Activated CD8-positive, alpha-beta T cell treated with anti-CD3 and anti-CD28 coated beads for 36 hours (primary cell): ENCODE data around the gene VAPB. TPM values are rescaled to one million over a fixed set of nuclear protein-coding genes. Genes with fewer than 3 reads are reported as not detected.

Source experiments
- ATAC-seq: fragments of 200-7000 bp; cut with Tn5 transposase; one replicate; pipeline ENCODE4 v1.10.0; 2021; ENCODE audit warnings: mild to moderate bottlenecking, moderate library complexity
- CTCF ChIA-PET: fragments of 350-600 bp; sonication (Branson Sonifier 250); formaldehyde crosslinking; loops from one replicate; lab custom pipeline; 2021; ENCODE audit warnings: antibody characterized with exemption; lab: Charles Lee
- POLR2A ChIA-PET: fragments of 350-600 bp; sonication (Branson Sonifier 250); formaldehyde crosslinking; loops from one replicate; lab custom pipeline; 2021; ENCODE audit warnings: antibody characterized with exemption; lab: Charles Lee
- DNase-seq: peaks from one replicate; pipeline ENCODE4 v3.0.0-alpha.2; 2020
- H3K27ac Mint-ChIP-seq: one replicate; pipeline ENCODE4 v1.8.0; 2021; ENCODE audit warnings: mild to moderate bottlenecking, mixed read lengths
- H3K27me3 Mint-ChIP-seq: one replicate; pipeline ENCODE4 v1.8.0; 2021; ENCODE audit warnings: mixed read lengths
- H3K36me3 Mint-ChIP-seq: one replicate; pipeline ENCODE4 v1.8.0; 2021; ENCODE audit warnings: low read depth, mixed read lengths
- H3K4me1 Mint-ChIP-seq: one replicate; pipeline ENCODE4 v1.8.0; 2021; ENCODE audit warnings: low read depth, mixed read lengths
- H3K4me3 Mint-ChIP-seq: one replicate; pipeline ENCODE4 v1.8.0; 2021; ENCODE audit warnings: mild to moderate bottlenecking, moderate library complexity, mixed read lengths
- H3K9me3 Mint-ChIP-seq: one replicate; pipeline ENCODE4 v1.8.0; 2021; ENCODE audit warnings: mixed read lengths
- intact Hi-C: fragments of 100-400 bp; cut with micrococcal nuclease; formaldehyde crosslinking; loops from one replicate; pipeline ENCODE4 v1.10.0; 2022
- total RNA-seq, 2 experiments: library from RNA; stranded (reverse); gene quantifications; one replicate each; pipeline ENCODE4 v1.2.3, GENCODE V29; 2021
- TF ChIP-seq, protein P1 (sequence below): fragments of 200-600 bp; IDR thresholded peaks from one replicate; pipeline ENCODE4 v1.8.0; 2022; ENCODE audit warnings: antibody characterized with exemption, mild to moderate bottlenecking

The VAPB gene
- total RNA-seq, 2 experiments from 2014 or later, result 46.3 to 46.8 TPM

DNA sequence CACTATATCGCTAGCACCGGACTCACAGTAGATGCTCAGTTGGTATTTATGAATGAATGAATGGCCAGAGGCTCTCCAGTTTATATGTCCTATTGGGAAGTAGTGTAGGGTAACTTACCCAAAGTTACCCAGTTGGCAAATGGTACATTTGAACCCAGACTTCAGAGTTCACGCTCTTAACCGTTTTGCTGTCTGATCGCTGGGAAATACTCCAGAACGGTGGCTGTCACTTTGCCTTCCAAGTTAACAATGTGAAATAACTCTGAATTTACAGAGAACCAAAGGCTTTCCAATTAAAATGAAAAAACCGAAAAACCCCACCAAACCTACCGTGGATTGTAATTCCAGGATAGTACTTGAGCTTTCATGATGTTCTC lies 1.6 kb downstream of the VAPB start:
- intact Hi-C loops, result loop anchor here (5.0 kb wide), 1 partner anchor 83 kb away; the partner anchor contains the start of gene RAB22A
- CTCF ChIA-PET, result no interaction called here
- H3K4me1 Mint-ChIP-seq, result peaks cover 46% of the 10 kb centered on the region

DNA sequence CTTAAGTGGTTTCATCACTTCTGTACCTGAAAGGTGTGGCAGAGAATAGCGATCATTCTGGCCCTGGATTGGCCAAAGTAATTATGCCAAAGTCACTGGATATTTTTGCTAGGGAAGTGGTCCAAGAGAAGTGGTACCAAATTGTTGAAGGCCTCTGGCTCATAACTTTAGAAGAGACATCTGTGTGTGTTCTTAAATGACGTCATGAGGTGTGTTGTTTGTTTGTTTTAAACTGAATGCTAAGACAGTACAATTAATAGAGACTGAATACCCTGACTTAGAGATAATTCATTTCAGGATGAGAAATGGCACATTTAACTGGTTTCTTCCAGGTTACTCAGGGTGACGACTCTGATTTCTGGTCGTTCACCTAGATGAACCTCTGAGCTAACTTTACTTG lies 3.3 kb downstream of the VAPB start:
- H3K27ac Mint-ChIP-seq, result peak overlapping the region; percentile 39
- no peak for DNase-seq
- intact Hi-C loops, result loop anchor here (5.0 kb wide), 1 partner anchor 85 kb away; the partner anchor contains the start of gene RAB22A
- H3K36me3 Mint-ChIP-seq, result peaks cover 52% of the 10 kb centered on the region
- H3K4me3 Mint-ChIP-seq, result peak overlapping the region; percentile 25
- ATAC-seq, result no peak
- H3K27me3 Mint-ChIP-seq, result no peaks in the 10 kb centered on the region
- no peaks in the 10 kb centered on the region for H3K9me3 Mint-ChIP-seq
- ChIA-PET CTCF (no interaction called here), POLR2A (no interaction called here)
- TF ChIP-seq, protein P1, sequence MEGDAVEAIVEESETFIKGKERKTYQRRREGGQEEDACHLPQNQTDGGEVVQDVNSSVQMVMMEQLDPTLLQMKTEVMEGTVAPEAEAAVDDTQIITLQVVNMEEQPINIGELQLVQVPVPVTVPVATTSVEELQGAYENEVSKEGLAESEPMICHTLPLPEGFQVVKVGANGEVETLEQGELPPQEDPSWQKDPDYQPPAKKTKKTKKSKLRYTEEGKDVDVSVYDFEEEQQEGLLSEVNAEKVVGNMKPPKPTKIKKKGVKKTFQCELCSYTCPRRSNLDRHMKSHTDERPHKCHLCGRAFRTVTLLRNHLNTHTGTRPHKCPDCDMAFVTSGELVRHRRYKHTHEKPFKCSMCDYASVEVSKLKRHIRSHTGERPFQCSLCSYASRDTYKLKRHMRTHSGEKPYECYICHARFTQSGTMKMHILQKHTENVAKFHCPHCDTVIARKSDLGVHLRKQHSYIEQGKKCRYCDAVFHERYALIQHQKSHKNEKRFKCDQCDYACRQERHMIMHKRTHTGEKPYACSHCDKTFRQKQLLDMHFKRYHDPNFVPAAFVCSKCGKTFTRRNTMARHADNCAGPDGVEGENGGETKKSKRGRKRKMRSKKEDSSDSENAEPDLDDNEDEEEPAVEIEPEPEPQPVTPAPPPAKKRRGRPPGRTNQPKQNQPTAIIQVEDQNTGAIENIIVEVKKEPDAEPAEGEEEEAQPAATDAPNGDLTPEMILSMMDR, result no peak
- H3K4me1 Mint-ChIP-seq, result peaks cover 60% of the 10 kb centered on the region

More for the DNA sequence above, 1.6 kb downstream of the VAPB start:
- POLR2A ChIA-PET, result interaction anchor here (1.0 to 3.9 kb wide), 2 partner anchors 9 to 14 kb away, joined by 4 to 20 read pairs; no protein-coding TSS in a partner anchor
- H3K27ac Mint-ChIP-seq, result peak overlapping the region; percentile 97
- no peak for ATAC-seq
- H3K36me3 Mint-ChIP-seq, result peaks cover 46% of the 10 kb centered on the region
- DNase-seq, result no peak
- H3K9me3 Mint-ChIP-seq, result no peaks in the 10 kb centered on the region
- H3K27me3 Mint-ChIP-seq, result no peaks in the 10 kb centered on the region
- peak overlapping the region; percentile 94 for H3K4me3 Mint-ChIP-seq
- TF ChIP-seq, protein P1, result no peak

DNA sequence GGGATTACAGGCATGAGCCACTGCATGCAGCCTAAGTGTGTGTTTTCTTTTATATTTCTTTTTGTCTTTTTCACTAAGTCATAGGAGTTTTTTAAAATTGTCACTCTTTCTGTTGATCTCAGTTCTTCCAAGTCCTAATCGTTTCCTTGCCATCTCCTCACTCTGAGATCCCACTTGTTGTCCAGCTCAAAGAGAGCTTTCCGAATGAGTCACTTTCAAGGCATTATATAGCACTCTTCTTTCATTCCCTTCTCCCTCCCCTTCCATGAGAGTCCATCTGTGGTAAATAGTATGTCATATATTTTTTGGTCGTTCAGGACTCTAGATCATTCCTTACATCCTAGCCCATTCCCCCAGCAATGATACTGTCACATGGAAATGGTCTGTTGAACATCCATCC lies 4.3 kb downstream of the VAPB start:
- POLR2A ChIA-PET, result no interaction called here
- ATAC-seq (no peak), DNase-seq (no peak)
- H3K27me3 Mint-ChIP-seq, result no peaks in the 10 kb centered on the region
- H3K9me3 Mint-ChIP-seq, result no peaks in the 10 kb centered on the region
- CTCF ChIA-PET, result interaction anchor here (1.1 to 1.2 kb wide), 2 partner anchors 54 to 159 kb away, joined by 3 read pairs; no protein-coding TSS in a partner anchor
- H3K36me3 Mint-ChIP-seq, result peaks cover 58% of the 10 kb centered on the region
- peak overlapping the region; percentile 12 for H3K27ac Mint-ChIP-seq
- TF ChIP-seq, protein P1, result no peak
- H3K4me3 Mint-ChIP-seq, result no peak overlapping the region
- peaks cover 70% of the 10 kb centered on the region for H3K4me1 Mint-ChIP-seq
- intact Hi-C loops, result loop anchor here (5.0 kb wide), 1 partner anchor 86 kb away; the partner anchor contains the start of gene RAB22A

DNA sequence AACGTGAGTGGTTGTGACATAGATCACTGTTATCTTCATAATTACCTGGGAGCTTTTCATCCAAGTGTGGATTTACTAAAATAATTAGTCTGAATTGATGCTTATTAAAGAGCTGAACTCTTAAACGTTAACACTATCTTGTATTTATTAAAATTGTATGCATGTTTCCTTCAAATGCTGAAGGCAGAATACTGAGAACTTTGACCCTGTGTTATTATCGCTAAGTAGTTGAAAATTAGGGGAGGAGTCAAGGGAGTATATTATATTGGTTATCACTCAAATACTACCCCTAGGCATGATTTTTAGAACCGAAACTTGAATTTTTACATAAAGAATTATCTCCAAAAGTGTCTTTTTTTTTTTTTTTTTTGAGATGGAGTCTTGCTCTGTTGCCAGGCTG lies 5.8 kb downstream of the VAPB start:
- no peak overlapping the region for H3K4me3 Mint-ChIP-seq
- peaks cover 63% of the 10 kb centered on the region for H3K36me3 Mint-ChIP-seq
- H3K9me3 Mint-ChIP-seq, result no peaks in the 10 kb centered on the region
- no peak for ATAC-seq
- POLR2A ChIA-PET, result no interaction called here
- TF ChIP-seq, protein P1, result no peak
- no peak overlapping the region for H3K27ac Mint-ChIP-seq
- H3K4me1 Mint-ChIP-seq, result peaks cover 78% of the 10 kb centered on the region
- intact Hi-C loops, result loop anchor here (5.0 kb wide), 1 partner anchor 88 kb away; the partner anchor contains the start of gene RAB22A
- CTCF ChIA-PET, result interaction anchor here (1.2 kb wide), 1 partner anchor 11 kb away, joined by 3 read pairs; no protein-coding TSS in a partner anchor
- no peak for DNase-seq
- no peaks in the 10 kb centered on the region for H3K27me3 Mint-ChIP-seq

DNA sequence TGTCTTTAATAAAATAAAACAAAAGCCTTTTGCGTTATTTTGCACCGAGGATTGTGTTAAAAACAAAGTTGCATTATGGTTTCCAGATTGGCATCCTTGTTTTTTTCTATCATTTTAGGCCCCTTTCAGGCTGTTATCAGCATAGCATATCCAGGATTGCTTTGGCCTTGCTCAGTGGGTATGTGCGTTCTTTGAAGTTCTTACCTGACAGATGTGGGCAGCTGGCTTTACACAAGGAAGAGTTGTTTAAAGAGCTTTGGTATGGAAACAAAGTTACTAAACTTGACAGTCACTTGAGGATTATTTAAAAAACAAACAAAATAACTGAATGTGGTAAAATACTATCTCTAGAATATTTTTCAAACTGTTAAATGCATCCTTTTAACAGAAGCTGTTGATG lies 6.6 kb downstream of the VAPB start:
- POLR2A ChIA-PET, result no interaction called here
- ATAC-seq, result no peak
- TF ChIP-seq, protein P1, result no peak
- peaks cover 59% of the 10 kb centered on the region for H3K36me3 Mint-ChIP-seq
- DNase-seq, result no peak
- H3K27me3 Mint-ChIP-seq, result no peaks in the 10 kb centered on the region
- no peak overlapping the region for H3K27ac Mint-ChIP-seq
- no peak overlapping the region for H3K4me3 Mint-ChIP-seq
- no peaks in the 10 kb centered on the region for H3K9me3 Mint-ChIP-seq
- H3K4me1 Mint-ChIP-seq, result peaks cover 80% of the 10 kb centered on the region
- intact Hi-C loops, result no loop called here
- CTCF ChIA-PET, result interaction anchor here (1.2 kb wide), 1 partner anchor 10 kb away, joined by 3 read pairs; no protein-coding TSS in a partner anchor
